Prostate gland (tissue), 2 donors: ENCODE results near the gene ALB.

Experiments
- CTCF ChIP-seq, 4 experiments: fragments of 200-600 bp in 2 of 4; fragments of 450-650 bp in 2 of 4; sonication (generic) in 2 of 4; IDR thresholded peaks; 1 replicate in 3 of 4; 2 replicates in 1 of 4; pipeline ENCODE4 v1.5.1; 2016 to 2019; ENCODE audit warnings: antibody characterized with exemption in 4 of 4, mild to moderate bottlenecking in 2 of 4, moderate library complexity in 2 of 4
- POLR2A ChIP-seq: fragments of 450-650 bp; IDR thresholded peaks from one replicate; pipeline ENCODE4 v1.6.1; 2016; ENCODE audit warnings: antibody characterized with exemption, mild to moderate bottlenecking

GRCh38 chr4:73405138-73405537 lies 1.1 kb downstream of the ALB start:
- TF ChIP-seq CTCF (IDR thresholded peaks at IDR 0.05) (no peak), POLR2A (no peak)
